ENCODE measurements around the gene TTC16. TPM values are rescaled to one million over a fixed set of nuclear protein-coding genes. Genes with fewer than 3 reads are reported as not detected.
A peak's percentile ranks its signal among the peaks of the same experiment; 100 is the strongest.
"Not testable (repeated sequence)": the region's sequence is repeated elsewhere in the genome, so short reads cannot be mapped to it uniquely, and the experiment has no call there.

The TTC16 gene
- total RNA-seq, 1 donor, result under 0.01 TPM

DNA sequence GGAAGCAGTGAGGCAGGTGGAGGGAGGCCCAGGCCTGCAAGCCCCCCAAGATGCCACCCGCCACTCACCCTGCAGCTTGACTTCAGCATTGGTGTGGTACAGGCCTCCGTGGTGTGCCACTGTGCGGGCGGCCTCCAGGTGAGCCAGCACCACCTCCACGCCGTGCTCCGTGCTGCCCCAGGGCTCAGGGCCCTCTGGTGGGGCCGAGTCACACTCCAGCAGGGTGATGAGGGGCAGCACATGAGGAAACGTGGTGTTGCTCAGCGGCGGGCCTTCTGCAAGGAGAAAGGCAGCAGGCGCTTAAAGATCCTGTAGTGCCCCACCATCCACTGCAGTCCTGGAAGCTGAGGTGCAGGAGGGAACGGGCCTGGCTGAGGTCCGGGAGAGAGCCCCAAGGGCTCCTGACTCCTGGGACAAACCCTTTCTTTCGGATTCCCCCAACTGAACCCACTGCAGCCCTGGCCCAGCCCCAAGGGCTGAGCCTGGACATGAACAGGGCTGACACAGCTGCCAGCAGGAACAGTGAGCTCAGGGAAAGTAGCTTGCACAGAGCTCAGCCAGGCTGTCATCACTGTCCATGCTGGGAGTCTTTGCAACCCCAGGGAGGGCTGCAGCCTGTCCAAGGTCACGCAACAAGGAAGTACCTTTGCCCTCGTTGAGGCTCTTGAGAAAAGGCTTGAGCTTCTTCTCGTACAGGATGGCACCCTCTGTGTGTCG, 23.9 kb downstream of the TTC16 start:
- DNase-seq (ENCODE audit: low read depth in 2 of 3, low spot score in 2 of 3), result no peak

GRCh38 chr9:127741831-127742434, 26.1 kb downstream of the TTC16 start:
- no peak for DNase-seq (ENCODE audit: low read depth in 2 of 3, low spot score in 2 of 3)

DNA sequence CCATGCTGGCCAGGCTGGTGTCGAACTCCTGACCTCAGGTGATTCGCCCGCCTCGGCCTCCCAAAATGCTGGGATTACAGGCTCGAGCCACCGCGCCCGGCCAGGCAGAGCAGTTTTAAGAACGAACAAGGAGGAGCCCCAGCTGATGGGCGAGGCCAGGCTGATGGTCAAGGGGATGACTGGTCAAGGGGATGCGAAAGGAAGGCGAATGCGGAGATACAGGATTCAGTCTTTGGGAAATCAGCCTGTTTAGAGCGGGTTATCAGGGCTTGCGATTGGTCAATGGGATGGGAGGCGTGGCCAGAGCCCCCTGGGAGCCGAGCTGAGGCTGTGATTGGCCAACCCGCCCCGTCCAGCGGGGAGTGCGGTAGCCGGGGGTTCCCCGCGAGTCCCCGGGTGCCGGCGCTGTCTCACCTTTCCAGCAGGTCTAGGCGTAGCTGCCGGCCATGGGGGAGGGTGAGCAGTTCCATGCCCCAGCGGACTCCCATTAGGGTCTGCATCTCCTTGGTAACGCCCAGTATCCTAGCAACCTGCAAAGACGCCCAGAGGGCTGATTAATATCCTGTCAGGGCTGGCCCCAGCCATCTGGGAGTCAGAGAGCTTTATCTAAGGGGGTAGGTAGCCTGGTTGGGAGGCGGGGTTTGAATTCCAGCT, 26.7 kb downstream of the TTC16 start:
- no peak for DNase-seq (ENCODE audit: low read depth in 2 of 3, low spot score in 2 of 3)

DNA sequence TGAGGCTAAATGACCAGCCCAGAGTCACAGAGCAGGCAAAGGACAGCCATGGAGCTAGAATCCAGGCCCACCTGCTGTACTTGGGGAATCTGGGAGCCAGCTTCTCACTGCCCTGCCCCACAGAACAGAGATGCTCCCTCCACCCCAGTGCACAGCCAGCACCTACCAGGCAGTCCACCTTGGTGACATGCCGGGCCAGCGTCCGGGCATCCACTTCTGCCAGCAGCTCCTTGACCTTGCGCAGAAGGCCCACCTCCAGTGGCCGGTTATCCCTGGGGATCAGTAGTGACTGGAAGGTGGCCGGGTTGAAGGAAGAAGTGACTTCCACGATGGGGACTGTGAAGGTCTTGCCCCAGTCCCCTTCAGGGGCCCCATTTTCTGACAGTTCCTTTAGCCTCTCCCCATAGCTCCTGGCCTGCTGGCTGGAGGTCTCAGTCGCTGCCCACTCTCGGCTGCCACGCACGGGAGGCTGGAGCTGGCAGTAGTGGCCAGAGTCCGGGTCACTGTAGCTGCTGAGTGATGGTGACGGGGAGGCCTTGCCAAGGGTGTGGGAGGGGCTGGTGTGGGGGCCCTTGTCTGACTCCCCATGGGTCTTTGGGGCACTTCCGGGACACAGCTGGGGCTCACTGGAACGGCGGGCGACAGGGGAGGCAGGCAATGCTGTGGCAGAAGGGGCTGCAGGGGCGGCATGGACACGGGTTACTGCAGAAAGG, 28.7 kb downstream of the TTC16 start:
- no peak for DNase-seq (ENCODE audit: low read depth in 2 of 3, low spot score in 2 of 3)

DNA sequence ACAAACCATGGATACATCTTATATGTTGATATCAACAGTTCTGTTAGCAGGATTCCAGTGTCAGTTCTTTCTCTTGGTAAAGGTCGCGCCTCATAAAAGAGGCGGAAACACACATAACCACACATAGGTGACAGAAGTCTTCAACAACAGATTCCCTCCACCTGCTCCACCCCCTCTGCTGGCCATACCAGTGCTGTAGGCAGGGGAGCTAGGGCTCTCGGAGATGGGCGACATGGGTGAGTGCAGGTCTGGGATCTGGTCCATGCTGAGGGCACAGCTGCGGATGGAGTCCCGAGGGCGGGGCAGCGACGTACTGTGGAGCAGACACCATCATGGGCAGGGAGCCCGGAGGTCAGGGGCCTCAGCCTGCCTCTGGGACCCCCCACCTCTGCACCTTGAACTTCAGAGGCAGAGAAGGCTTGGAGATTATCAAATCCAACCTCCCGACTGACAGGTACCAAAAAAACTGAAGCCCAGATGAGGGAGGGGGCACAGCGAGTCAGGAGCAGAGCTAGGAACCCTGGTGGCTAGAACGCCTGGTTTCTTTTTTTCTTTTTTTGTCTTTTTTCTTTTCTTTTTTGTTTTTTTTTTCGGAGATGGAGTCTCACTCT, 31.2 kb downstream of the TTC16 start:
- no peak for DNase-seq (ENCODE audit: low read depth in 2 of 3, low spot score in 2 of 3)

DNA sequence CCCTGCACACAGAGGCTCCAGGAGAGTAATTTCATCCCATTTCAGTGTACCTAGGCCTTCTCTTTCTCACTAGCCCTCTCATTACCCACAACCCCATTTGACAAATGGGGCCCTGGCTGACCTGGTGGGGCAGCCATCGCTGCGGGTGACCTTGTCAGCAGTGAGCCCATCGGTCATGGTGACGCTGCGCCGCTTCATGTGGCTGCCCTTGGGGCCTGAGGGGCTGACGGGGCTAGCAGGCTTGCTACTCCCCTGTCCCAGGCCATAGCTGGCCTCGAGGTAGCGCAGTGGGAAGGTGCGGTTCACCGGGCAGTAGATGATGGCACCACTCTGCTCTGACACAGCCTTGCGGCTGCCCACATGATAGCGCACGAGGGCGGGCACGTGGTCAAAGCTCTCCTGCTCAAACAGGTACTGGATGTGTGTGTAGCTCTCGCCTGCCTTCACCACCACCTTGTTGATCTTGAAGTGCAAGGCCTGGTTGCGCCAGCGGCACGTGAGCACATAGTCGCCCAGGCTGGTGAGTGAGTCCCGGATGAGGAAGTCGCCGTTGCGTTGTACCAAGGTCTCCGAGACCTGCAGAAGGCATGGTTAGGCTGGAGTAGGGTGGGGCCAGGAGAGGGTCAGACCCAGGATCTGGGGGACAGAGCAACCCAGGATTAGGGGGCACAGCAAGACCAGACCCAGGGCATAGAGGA, 33.4 kb downstream of the TTC16 start:
- DNase-seq (ENCODE audit: low read depth in 2 of 3, low spot score in 2 of 3), result no peak

DNA sequence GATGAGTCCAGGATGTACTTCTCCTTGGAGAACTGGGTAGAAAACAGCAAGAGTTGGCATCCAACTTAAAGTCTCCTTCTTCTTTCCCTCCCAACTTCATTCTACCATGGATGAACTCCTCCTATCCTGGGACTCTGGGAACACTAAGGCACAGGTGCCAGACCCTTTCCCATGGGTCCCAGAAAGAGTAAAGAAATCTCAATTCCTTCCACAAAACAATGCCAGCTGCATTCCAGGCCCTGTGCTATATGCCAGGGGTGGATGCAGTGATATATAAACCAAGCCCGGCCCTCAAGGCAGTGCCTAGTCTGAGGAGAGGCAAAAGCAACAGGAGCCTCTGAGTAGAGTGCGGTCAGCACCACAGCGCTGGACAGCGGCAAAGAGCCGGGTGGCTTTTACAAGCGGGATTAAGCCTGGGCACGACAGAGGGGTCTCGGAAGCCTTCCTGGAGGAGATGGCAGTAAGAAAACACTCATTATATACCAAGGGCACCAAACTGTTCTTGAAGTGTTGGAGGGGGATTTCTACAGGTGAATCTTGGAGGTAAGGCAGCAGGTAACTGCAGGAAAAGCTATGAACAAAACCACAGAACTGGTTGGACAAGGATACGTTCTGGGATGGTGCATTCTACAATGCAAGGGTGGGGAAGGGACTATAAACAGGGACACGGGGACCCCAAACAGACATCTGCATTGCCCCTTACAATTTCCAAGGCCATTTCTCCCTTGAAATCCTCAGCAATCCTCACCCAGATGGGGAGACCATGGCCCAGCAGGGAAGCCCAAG, 35.6 kb downstream of the TTC16 start:
- DNase-seq (ENCODE audit: low read depth in 2 of 3, low spot score in 2 of 3), result no peak

GRCh38 chr9:127753148-127753547, 37.3 kb downstream of the TTC16 start:
- DNase-seq (ENCODE audit: low read depth in 2 of 3, low spot score in 2 of 3), result no peak

DNA sequence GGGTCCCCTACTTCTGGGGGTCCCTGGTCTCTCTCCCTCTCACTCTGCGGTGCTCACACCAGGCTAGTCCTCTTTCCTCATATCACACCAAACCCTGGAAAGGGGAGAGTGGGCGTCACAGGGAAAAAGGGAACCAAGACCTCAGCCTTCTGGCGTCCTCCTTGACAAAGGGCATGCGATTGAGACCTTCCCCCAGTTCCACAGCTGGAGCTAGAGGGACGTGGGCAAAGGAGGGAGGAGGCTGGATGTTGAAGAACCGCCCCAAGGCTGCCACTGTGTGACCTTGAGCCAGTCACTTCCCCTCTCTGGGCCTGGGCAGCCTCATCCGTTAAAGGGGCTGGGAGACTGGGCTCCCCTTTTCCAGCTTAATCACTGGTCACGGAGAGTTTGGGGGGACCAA, 37.7 kb downstream of the TTC16 start:
- no peak for DNase-seq (ENCODE audit: low read depth in 2 of 3, low spot score in 2 of 3)

DNA sequence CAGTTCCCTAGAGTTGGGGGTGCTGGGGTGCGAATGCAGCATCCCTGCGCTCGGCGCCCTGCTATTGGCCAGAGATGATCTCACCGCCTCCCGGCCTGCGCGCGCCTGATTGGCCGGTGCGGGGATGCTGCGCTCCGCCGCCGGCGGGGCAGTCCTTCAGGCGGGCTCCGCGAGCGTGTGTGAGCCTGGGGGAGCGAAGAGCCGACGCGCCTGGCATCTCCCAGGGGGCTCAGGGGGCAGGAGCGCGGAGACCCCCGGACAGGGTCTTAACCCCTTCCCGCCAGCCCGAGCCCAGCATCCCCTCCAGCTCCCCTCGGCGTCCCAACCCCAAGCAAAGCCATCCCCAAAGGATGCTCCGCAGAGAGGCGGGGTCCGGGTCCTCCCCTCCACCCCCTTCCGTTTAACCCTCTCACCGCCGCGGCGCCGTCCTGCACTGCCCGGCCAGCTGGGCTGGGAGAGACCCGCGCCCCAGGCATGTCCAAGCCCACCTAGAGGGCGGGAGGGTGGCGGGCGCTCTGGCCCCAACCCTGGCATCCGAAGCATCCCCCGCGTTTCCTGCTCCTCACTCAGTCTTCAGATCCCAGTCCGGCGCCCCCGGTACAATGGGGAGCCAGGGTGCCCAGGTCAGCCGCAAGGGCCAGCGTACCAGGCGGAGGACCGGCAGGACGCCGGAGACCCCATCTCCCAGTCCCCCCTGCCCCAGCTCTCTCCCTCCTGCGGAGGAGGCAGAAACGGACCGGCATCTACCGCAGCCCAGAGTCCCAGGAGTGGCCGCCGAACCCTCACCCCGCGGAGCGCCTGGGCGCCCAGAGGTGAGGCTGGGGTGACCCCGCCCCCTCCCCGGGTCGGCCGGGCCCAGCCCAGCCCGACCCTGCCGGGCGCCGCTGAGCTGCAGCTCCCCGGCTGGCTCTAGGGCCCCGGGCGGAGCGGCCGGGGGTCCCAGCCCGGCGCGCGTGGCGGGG, 38.5 kb downstream of the TTC16 start:
- no peak for DNase-seq (ENCODE audit: low read depth in 2 of 3, low spot score in 2 of 3)

GRCh38 chr9:127755061-127756060, 39.5 kb downstream of the TTC16 start:
- no peak for DNase-seq (ENCODE audit: low read depth in 2 of 3, low spot score in 2 of 3)

DNA sequence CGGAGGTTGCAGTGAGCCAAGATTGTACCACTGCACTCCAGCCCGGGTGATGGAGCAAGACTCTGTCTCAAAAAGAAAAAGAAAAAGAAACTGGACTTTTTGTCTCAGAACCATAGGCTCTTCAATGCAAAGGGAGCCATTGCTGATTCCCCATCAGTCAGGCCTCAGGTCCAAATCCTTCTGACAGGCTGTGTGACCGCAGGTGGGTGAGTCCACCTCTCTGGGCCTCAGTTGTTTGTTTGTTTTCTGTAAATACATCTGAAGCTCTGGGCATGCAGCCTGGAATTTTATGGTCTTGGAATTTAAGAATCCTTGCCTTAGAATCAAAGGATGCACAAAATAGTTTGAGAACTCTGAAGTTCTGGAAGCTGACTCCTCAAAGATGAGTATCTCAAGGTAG, 40.4 kb downstream of the TTC16 start:
- no peak for DNase-seq (ENCODE audit: low read depth in 2 of 3, low spot score in 2 of 3)

DNA sequence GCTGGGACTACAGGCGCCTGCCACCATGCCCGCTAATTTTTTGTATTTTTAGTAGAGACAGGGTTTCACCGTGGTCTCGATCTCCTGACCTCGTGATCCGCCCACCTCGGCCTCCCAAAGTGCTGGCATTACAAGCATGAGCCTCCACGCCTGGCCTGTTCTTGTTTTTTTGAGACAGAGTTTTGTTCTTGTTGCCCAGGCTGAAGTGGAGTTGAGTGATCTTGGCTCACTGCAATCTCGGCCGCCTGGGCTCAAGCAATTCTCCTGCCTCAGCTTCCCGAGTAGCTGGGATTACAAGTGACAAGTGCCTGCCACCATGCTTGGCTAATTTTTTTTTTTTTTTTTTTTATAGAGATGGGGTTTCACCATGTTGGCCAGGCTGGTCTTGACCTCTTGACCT, 40.9 kb downstream of the TTC16 start:
- not testable (repeated sequence) for DNase-seq (ENCODE audit: low read depth in 2 of 3, low spot score in 2 of 3)

- no peak for DNase-seq (ENCODE audit: low read depth in 2 of 3, low spot score in 2 of 3)
These were observed 43.0 kb downstream of the TTC16 start for GRCh38 chr9:127758843-127759242.

DNA sequence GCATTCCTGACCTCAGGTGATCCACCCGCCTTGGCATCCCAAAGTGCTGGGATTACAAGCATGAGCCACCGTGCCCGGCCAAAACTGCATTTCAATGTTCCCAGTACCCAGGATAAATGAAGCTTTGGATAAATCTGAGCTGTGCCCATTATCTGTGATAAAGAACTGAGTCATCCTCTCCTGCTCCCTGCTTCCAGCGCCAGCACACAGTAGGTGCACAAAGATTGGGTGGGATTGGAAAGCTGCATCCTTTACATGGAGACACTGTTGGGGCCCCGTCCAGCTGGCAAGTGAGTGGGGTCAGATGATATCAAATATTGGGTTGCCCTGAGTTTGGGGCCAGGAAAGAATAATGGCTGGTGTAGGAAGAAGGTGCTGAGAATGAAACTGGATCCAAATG, 45.2 kb downstream of the TTC16 start:
- no peak for DNase-seq (ENCODE audit: low read depth in 2 of 3, low spot score in 2 of 3)

- no peak for DNase-seq (ENCODE audit: low read depth in 2 of 3, low spot score in 2 of 3)
These were observed 45.6 kb downstream of the TTC16 start for GRCh38 chr9:127761491-127761956.

- DNase-seq (ENCODE audit: low read depth in 2 of 3, low spot score in 2 of 3), result peak in 2 of 3 donors; percentile 36 to 60
These were observed 46.3 kb downstream of the TTC16 start for GRCh38 chr9:127762111-127762676.
